HepG2 (cell line): Measurements from ENCODE around the gene KIRREL3. TPM values are rescaled to one million over a fixed set of nuclear protein-coding genes. Genes with fewer than 3 reads are reported as not detected.

Experiments used
- ATAC-seq: fragments of 200-7000 bp; cut with Tn5 transposase; 3 replicates; pipeline ENCODE4 v1.9.1; 2020; ENCODE audit warnings: mild to moderate bottlenecking, moderate library complexity
- BruUV-seq: library from RNA; stranded (reverse); fragments of 400-500 nt; replicated peaks from 2 replicates; lab custom pipeline; 2021; lab: Mats Ljungman, UMichigan
- CTCF ChIA-PET: fragments of 300-600 bp; formaldehyde crosslinking; extraction: SDS; loops from one replicate; lab custom pipeline; 2021; ENCODE audit warnings: low total read pairs, inconsistent platforms, low intra/inter-chr PET ratio; lab: Yijun Ruan, JAX
- POLR2A ChIA-PET: fragments of 350-600 bp; sonication (Branson Sonifier 250); formaldehyde crosslinking; loops from one replicate; lab custom pipeline; 2020; ENCODE audit warnings: antibody characterized with exemption, inconsistent platforms; lab: Yijun Ruan, JAX
- DNase-seq: peaks from one replicate; pipeline ENCODE4 v3.0.0-alpha.2; 2015; ENCODE audit warnings: low spot score
- FAIRE-seq: peaks from 3 replicates; lab custom pipeline; 2011; peaks lifted over from hg19 to GRCh38; lab: Jason Lieb, UNC
- H2AFZ ChIP-seq: one replicate; pipeline ENCODE4 v1.6.1; 2011; ENCODE audit warnings: low read length, inconsistent platforms
- H3K27ac ChIP-seq: fragments of 300-600 bp; 3 replicates; pipeline ENCODE4 v1.8.0; 2011; ENCODE audit warnings: mixed run types, mild to moderate bottlenecking, mixed read lengths, low read length, inconsistent platforms; ENCODE audit not compliant: insufficient read depth; ENCODE audit errors: extremely low read length
- H3K27me3 ChIP-seq, 2 experiments: fragments of 200-600 bp in 1 of 2; 2 replicates in 1 of 2; 3 replicates in 1 of 2; pipeline versions ENCODE4 v1.6.0 to v1.8.0; 2011; ENCODE audit warnings: low read length in 2 of 2, mild to moderate bottlenecking in 2 of 2, moderate library complexity in 2 of 2, inconsistent platforms in 1 of 2; ENCODE audit not compliant: insufficient read depth in 2 of 2, control insufficient read depth in 1 of 2
- H3K36me3 ChIP-seq, 2 experiments: fragments of 200-600 bp in 1 of 2; replicated peaks in 1 of 2; 2 replicates in 1 of 2; 3 replicates in 1 of 2; pipeline versions ENCODE4 v1.5.1 to v1.8.0; 2011; ENCODE audit warnings: low read length in 2 of 2, inconsistent platforms in 1 of 2; ENCODE audit not compliant: insufficient read depth in 2 of 2, control insufficient read depth in 1 of 2
- H3K4me1 ChIP-seq: 2 replicates; pipeline ENCODE4 v1.5.1; 2012; ENCODE audit warnings: low read length, inconsistent platforms; ENCODE audit not compliant: insufficient read depth
- H3K4me2 ChIP-seq: 2 replicates; pipeline ENCODE4 v1.6.0; 2011; ENCODE audit warnings: low read depth, low read length, inconsistent platforms
- H3K4me3 ChIP-seq, 3 experiments: fragments of 200-600 bp in 1 of 3; sonication (generic), shearing (Covaris generic) in 1 of 3; replicated peaks in 1 of 3; 2 replicates each; pipeline ENCODE4 v1.5.1; 2011 to 2016; ENCODE audit warnings: low read length in 3 of 3, inconsistent platforms in 2 of 3, low read depth in 2 of 3, mild to moderate bottlenecking in 2 of 3, control low read depth in 1 of 3, mixed read lengths in 1 of 3; ENCODE audit not compliant: insufficient read depth in 1 of 3
- H3K79me2 ChIP-seq: one replicate; pipeline ENCODE4 v1.6.1; 2011; ENCODE audit warnings: low read length, inconsistent platforms; ENCODE audit not compliant: insufficient read depth
- H3K9ac ChIP-seq: 2 replicates; pipeline ENCODE4 v1.6.0; 2011; ENCODE audit warnings: mild to moderate bottlenecking, low read depth, low read length, inconsistent platforms; ENCODE audit not compliant: insufficient read depth
- H3K9me3 ChIP-seq: 2 replicates; pipeline ENCODE4 v1.5.1; 2012; ENCODE audit warnings: mild to moderate bottlenecking, low read length
- H4K20me1 ChIP-seq: 2 replicates; pipeline ENCODE4 v1.6.0; 2011; ENCODE audit warnings: inconsistent platforms, mild to moderate bottlenecking, low read length, moderate library complexity; ENCODE audit not compliant: insufficient read depth
- ATF4 ChIP-seq, 2 experiments: fragments of 450-650 bp in 1 of 2; sonication (generic) in 1 of 2; formaldehyde crosslinking; IDR thresholded peaks; 2 replicates each; pipeline versions ENCODE4 v1.5.0 to v1.8.0; 2020 to 2022; ENCODE audit warnings: mild to moderate bottlenecking in 1 of 2, missing genetic modification reagents in 1 of 2
- KIAA2018 ChIP-seq: sonication (generic); formaldehyde crosslinking; IDR thresholded peaks from 2 replicates; pipeline ENCODE4 v1.5.0; 2020; ENCODE audit warnings: mild to moderate bottlenecking, missing genetic modification reagents, borderline replicate concordance
- MYNN ChIP-seq: sonication (generic); formaldehyde crosslinking; IDR thresholded peaks from 2 replicates; pipeline ENCODE4 v1.4.0; 2020; ENCODE audit warnings: mild to moderate bottlenecking, low read depth, missing genetic modification reagents
- POGZ ChIP-seq: sonication (generic); formaldehyde crosslinking; IDR thresholded peaks from 2 replicates; pipeline ENCODE4 v1.4.0; 2020; ENCODE audit warnings: mild to moderate bottlenecking, missing genetic modification reagents
- SKI ChIP-seq: fragments of 450-650 bp; IDR thresholded peaks from one replicate; pipeline ENCODE4 v1.6.1; 2018; ENCODE audit warnings: mild to moderate bottlenecking; ENCODE audit not compliant: partially characterized antibody
- SMAD9 ChIP-seq: sonication (generic); formaldehyde crosslinking; IDR thresholded peaks from 2 replicates; pipeline ENCODE4 v1.5.1; 2020; ENCODE audit warnings: mild to moderate bottlenecking, missing genetic modification reagents
- TEAD3 ChIP-seq: optimal IDR thresholded peaks from 2 replicates; pipeline ENCODE3; 2016; ENCODE audit warnings: borderline replicate concordance
- WGBS: methylation state at CpG from one replicate; pipeline ENCODE4 v1.1.6; 2017; ENCODE audit warnings: low lambda C conversion rate; 5-methylcytosine and 5-hydroxymethylcytosine counted together
- in situ Hi-C: cut with HindIII; loops from 2 replicates; pipeline ENCODE4 v1.10.0; 2017; ENCODE audit warnings: low pct_unique_long_range_greater_than_20kb; ENCODE audit not compliant: extremely low pct_ligation_motif_present
- intact Hi-C: fragments of 100-400 bp; cut with micrococcal nuclease; formaldehyde crosslinking; loops from one replicate; pipeline ENCODE4 v1.10.0; 2022; ENCODE audit not compliant: unreplicated experiment
- polyA plus RNA-seq, 8 experiments: library from polyadenylated mRNA; depleted of rRNA in 3 of 8; stranded (reverse) in 7 of 8; unstranded in 1 of 8; fragments of >200 nt; fragmentation: Illumina TruSeq in 4 of 8; extraction: Trizol in 4 of 8; gene quantifications; 2 replicates each; pipeline versions ENCODE4 v1.2.1 to v1.2.3, GENCODE V29; 2011 to 2016; ENCODE audit warnings: low read depth in 4 of 8, missing spikeins in 1 of 8, mixed read lengths in 1 of 8; ENCODE audit not compliant: insufficient read depth in 1 of 8
- total RNA-seq, 5 experiments: library from RNA; depleted of rRNA; stranded (reverse); fragments of >200 nt; fragmentation: Illumina TruSeq; extraction: Trizol; gene quantifications; 2 replicates each; pipeline ENCODE4 v1.2.3, GENCODE V29; 2016; ENCODE audit warnings: low read depth in 1 of 5
- TF ChIP-seq, protein P1 (sequence below): sonication (generic); formaldehyde crosslinking; IDR thresholded peaks from 2 replicates; pipeline ENCODE4 v1.4.0; 2020; ENCODE audit warnings: mild to moderate bottlenecking, missing genetic modification reagents, borderline replicate concordance

KIRREL3 gene
- total and polyA plus RNA-seq, 2 of the 13 experiments (the other 11 are each of a cell fraction or from before 2014, with no cell fraction given): not detected

DNA sequence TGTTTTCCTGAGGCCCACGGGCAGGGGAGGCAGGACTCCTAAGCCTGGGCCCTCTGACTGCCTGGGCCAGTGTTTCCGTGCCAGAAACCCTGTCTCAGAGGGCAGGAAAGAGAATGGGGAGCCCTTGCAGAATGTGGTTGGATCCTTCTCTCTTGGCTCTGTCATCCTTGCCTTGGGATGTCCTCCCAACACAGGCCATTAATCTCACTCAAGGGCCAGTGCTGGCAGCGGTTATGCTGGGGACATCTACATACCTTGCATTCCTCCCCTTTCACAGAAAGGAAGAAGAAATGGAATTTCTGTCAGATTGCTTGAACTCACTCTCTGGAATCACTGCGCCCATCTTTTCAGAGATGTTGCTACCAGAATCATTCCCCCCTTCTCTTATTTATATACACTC is 296.9 kb downstream of the KIRREL3 start:
- FAIRE-seq (no peak), DNase-seq (no peak), ATAC-seq (no peak)
- Histone ChIP-seq H3K36me3 (no peaks in the 10 kb centered on the region), H3K4me1 (no peaks in the 10 kb centered on the region), H3K9ac (no peak overlapping the region), H3K79me2 (no peaks in the 10 kb centered on the region), H3K4me3 (no peak overlapping the region), H3K27me3 (peaks cover 0 to 37% of the 10 kb centered on the region in 2 experiments; a peak in 3 of 5 replicates), H2AFZ (no peak overlapping the region), H4K20me1 (no peaks in the 10 kb centered on the region), H3K27ac (no peak overlapping the region), H3K9me3 (no peaks in the 10 kb centered on the region), H3K4me2 (no peak overlapping the region)
- no TSS peak for BruUV-seq
- CTCF ChIA-PET: no interaction called here
- WGBS: 2% methylated on average over 3 of the region's 4 CpGs
- in situ Hi-C loops (no loop called here), intact Hi-C loops (no loop called here)
- POLR2A ChIA-PET: no interaction called here
- TF ChIP-seq TEAD3 (CRISPR knock-in tag) (no peak), MYNN (no peak), POGZ (CRISPR knock-in tag) (no peak), SMAD9 (no peak), ATF4 (CRISPR knock-in tag; IDR thresholded peaks at IDR 0.05) (no peak), KIAA2018 (CRISPR knock-in tag) (no peak), SKI (no peak)
- TF ChIP-seq, protein P1, sequence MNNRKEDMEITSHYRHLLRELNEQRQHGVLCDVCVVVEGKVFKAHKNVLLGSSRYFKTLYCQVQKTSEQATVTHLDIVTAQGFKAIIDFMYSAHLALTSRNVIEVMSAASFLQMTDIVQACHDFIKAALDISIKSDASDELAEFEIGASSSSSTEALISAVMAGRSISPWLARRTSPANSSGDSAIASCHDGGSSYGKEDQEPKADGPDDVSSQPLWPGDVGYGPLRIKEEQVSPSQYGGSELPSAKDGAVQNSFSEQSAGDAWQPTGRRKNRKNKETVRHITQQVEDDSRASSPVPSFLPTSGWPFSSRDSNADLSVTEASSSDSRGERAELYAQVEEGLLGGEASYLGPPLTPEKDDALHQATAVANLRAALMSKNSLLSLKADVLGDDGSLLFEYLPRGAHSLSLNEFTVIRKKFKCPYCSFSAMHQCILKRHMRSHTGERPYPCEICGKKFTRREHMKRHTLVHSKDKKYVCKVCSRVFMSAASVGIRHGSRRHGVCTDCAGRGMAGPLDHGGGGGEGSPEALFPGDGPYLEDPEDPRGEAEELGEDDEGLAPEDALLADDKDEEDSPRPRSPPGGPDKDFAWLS: no peak
